Measurements from ENCODE around the gene GAN.

The GAN gene

GRCh38 chr16:81314603-81315270, at the start of gene GAN:
GAN (plus strand) TSS chr16:81314962; CDS start chr16:81315114, 152 bp downstream.
- H3K4me3 Mint-ChIP-seq, result peak within 1 kb of the TSS; percentile 93
- peaks cover 65% of the 10 kb centered on the region for H3K4me1 Mint-ChIP-seq (ENCODE audit: low read depth)
- no peaks in the 10 kb centered on the region for H3K27me3 Mint-ChIP-seq
- H3K36me3 Mint-ChIP-seq (ENCODE audit: low read depth), result no peaks in the 10 kb centered on the region
- H3K9me3 Mint-ChIP-seq, result no peaks in the 10 kb centered on the region
- peak within 1 kb of the TSS; percentile 88 for H3K27ac Mint-ChIP-seq

GRCh38 chr16:81265052-81265451, 49.7 kb upstream of the GAN start:
- H3K27me3 Mint-ChIP-seq, result peaks cover 4% of the 10 kb centered on the region
- H3K4me3 Mint-ChIP-seq, result no peak overlapping the region
- no peaks in the 10 kb centered on the region for H3K4me1 Mint-ChIP-seq (ENCODE audit: low read depth)

GRCh38 chr16:81265658-81266451, 48.9 kb upstream of the GAN start:
- Mint-ChIP-seq H3K4me1 (ENCODE audit: low read depth) (no peaks in the 10 kb centered on the region), H3K4me3 (no peak overlapping the region), H3K27me3 (peaks cover 4% of the 10 kb centered on the region), H3K27ac (no peak overlapping the region), H3K9me3 (peaks cover 6% of the 10 kb centered on the region), H3K36me3 (ENCODE audit: low read depth) (no peaks in the 10 kb centered on the region)

More at GRCh38 chr16:81265052-81265451, 49.7 kb upstream of the GAN start:
- H3K27ac Mint-ChIP-seq, result no peak overlapping the region
- peaks cover 6% of the 10 kb centered on the region for H3K9me3 Mint-ChIP-seq
- H3K36me3 Mint-ChIP-seq (ENCODE audit: low read depth), result no peaks in the 10 kb centered on the region

GRCh38 chr16:81266680-81267095, 48.1 kb upstream of the GAN start:
- peaks cover 6% of the 10 kb centered on the region for H3K9me3 Mint-ChIP-seq
- H3K4me1 Mint-ChIP-seq (ENCODE audit: low read depth), result no peaks in the 10 kb centered on the region
- peaks cover 4% of the 10 kb centered on the region for H3K27me3 Mint-ChIP-seq
- no peak overlapping the region for H3K27ac Mint-ChIP-seq
- H3K36me3 Mint-ChIP-seq (ENCODE audit: low read depth), result no peaks in the 10 kb centered on the region
- no peak overlapping the region for H3K4me3 Mint-ChIP-seq

GRCh38 chr16:81268509-81268908, 46.3 kb upstream of the GAN start:
- no peaks in the 10 kb centered on the region for H3K36me3 Mint-ChIP-seq (ENCODE audit: low read depth)
- H3K4me3 Mint-ChIP-seq, result no peak overlapping the region
- peaks cover 7% of the 10 kb centered on the region for H3K27me3 Mint-ChIP-seq
- H3K9me3 Mint-ChIP-seq, result peaks cover 6% of the 10 kb centered on the region
- no peaks in the 10 kb centered on the region for H3K4me1 Mint-ChIP-seq (ENCODE audit: low read depth)
- no peak overlapping the region for H3K27ac Mint-ChIP-seq

- no peaks in the 10 kb centered on the region for H3K9me3 Mint-ChIP-seq
- no peak overlapping the region for H3K27ac Mint-ChIP-seq
- no peaks in the 10 kb centered on the region for H3K36me3 Mint-ChIP-seq (ENCODE audit: low read depth)
- peaks cover 2% of the 10 kb centered on the region for H3K27me3 Mint-ChIP-seq
- no peaks in the 10 kb centered on the region for H3K4me1 Mint-ChIP-seq (ENCODE audit: low read depth)
- H3K4me3 Mint-ChIP-seq, result no peak overlapping the region
These were observed 41.4 kb upstream of the GAN start for GRCh38 chr16:81273223-81273950.

GRCh38 chr16:81275064-81275532, 39.7 kb upstream of the GAN start:
- Mint-ChIP-seq H3K36me3 (ENCODE audit: low read depth) (no peaks in the 10 kb centered on the region), H3K27ac (no peak overlapping the region), H3K4me3 (no peak overlapping the region), H3K4me1 (ENCODE audit: low read depth) (no peaks in the 10 kb centered on the region), H3K9me3 (no peaks in the 10 kb centered on the region), H3K27me3 (peaks cover 2% of the 10 kb centered on the region)

- no peaks in the 10 kb centered on the region for H3K4me1 Mint-ChIP-seq (ENCODE audit: low read depth)
- H3K27me3 Mint-ChIP-seq, result peaks cover 2% of the 10 kb centered on the region
- H3K9me3 Mint-ChIP-seq, result no peaks in the 10 kb centered on the region
- no peaks in the 10 kb centered on the region for H3K36me3 Mint-ChIP-seq (ENCODE audit: low read depth)
- H3K4me3 Mint-ChIP-seq, result no peak overlapping the region
- no peak overlapping the region for H3K27ac Mint-ChIP-seq
These were observed 39.0 kb upstream of the GAN start for GRCh38 chr16:81275795-81276194.

GRCh38 chr16:81276323-81276722, 38.4 kb upstream of the GAN start:
- Mint-ChIP-seq H3K4me3 (no peak overlapping the region), H3K27me3 (peaks cover 2% of the 10 kb centered on the region), H3K36me3 (ENCODE audit: low read depth) (no peaks in the 10 kb centered on the region), H3K27ac (no peak overlapping the region), H3K9me3 (no peaks in the 10 kb centered on the region), H3K4me1 (ENCODE audit: low read depth) (no peaks in the 10 kb centered on the region)

GRCh38 chr16:81277541-81278080, 37.2 kb upstream of the GAN start:
- H3K4me3 Mint-ChIP-seq, result no peak overlapping the region
- no peaks in the 10 kb centered on the region for H3K4me1 Mint-ChIP-seq (ENCODE audit: low read depth)
- H3K27me3 Mint-ChIP-seq, result no peaks in the 10 kb centered on the region
- H3K36me3 Mint-ChIP-seq (ENCODE audit: low read depth), result no peaks in the 10 kb centered on the region
- H3K27ac Mint-ChIP-seq, result no peak overlapping the region
- no peaks in the 10 kb centered on the region for H3K9me3 Mint-ChIP-seq

- Mint-ChIP-seq H3K36me3 (ENCODE audit: low read depth) (no peaks in the 10 kb centered on the region), H3K9me3 (no peaks in the 10 kb centered on the region), H3K27me3 (no peaks in the 10 kb centered on the region), H3K27ac (no peak overlapping the region), H3K4me3 (no peak overlapping the region), H3K4me1 (ENCODE audit: low read depth) (no peaks in the 10 kb centered on the region)
These were observed 36.2 kb upstream of the GAN start for GRCh38 chr16:81278526-81278925.

- Mint-ChIP-seq H3K27me3 (no peaks in the 10 kb centered on the region), H3K9me3 (no peaks in the 10 kb centered on the region), H3K27ac (no peak overlapping the region), H3K4me3 (no peak overlapping the region), H3K4me1 (ENCODE audit: low read depth) (no peaks in the 10 kb centered on the region), H3K36me3 (ENCODE audit: low read depth) (no peaks in the 10 kb centered on the region)
These were observed 35.4 kb upstream of the GAN start for GRCh38 chr16:81279392-81279791.

- no peaks in the 10 kb centered on the region for H3K36me3 Mint-ChIP-seq (ENCODE audit: low read depth)
- H3K4me3 Mint-ChIP-seq, result no peak overlapping the region
- H3K9me3 Mint-ChIP-seq, result no peaks in the 10 kb centered on the region
- H3K27me3 Mint-ChIP-seq, result no peaks in the 10 kb centered on the region
- no peak overlapping the region for H3K27ac Mint-ChIP-seq
- H3K4me1 Mint-ChIP-seq (ENCODE audit: low read depth), result no peaks in the 10 kb centered on the region
These were observed 34.4 kb upstream of the GAN start for GRCh38 chr16:81280393-81280792.

- Mint-ChIP-seq H3K36me3 (ENCODE audit: low read depth) (no peaks in the 10 kb centered on the region), H3K4me1 (ENCODE audit: low read depth) (no peaks in the 10 kb centered on the region), H3K9me3 (no peaks in the 10 kb centered on the region), H3K27me3 (no peaks in the 10 kb centered on the region), H3K27ac (no peak overlapping the region), H3K4me3 (no peak overlapping the region)
These were observed 31.7 kb upstream of the GAN start for GRCh38 chr16:81283044-81283443.

All from stimulated activated naive CD8-positive, alpha-beta T cell treated with anti-CD3 and anti-CD28 coated beads, Interleukin-15, Interleukin-2, amounts not matched to agents 100 ng/mL and 50 ng/mL, for 24 hours (primary cell).